ENCODE measurements around the gene IKZF4.

The IKZF4 gene

GRCh38 chr12:56010111-56010570 is 10.7 kb upstream of the IKZF4 start:
- ATAC-seq = no peak
- TF ChIP-seq ZFP30 (CRISPR knock-in tag; IDR thresholded peaks at IDR 0.05) (no peak), CSRNP3 (CRISPR knock-in tag; IDR thresholded peaks at IDR 0.05) (no peak), ZNF70 (CRISPR knock-in tag; IDR thresholded peaks at IDR 0.05) (no peak), BACH2 (CRISPR knock-in tag; IDR thresholded peaks at IDR 0.05; ENCODE audit: borderline replicate concordance) (no peak), PPARA (CRISPR knock-in tag; IDR thresholded peaks at IDR 0.05; ENCODE audit: borderline replicate concordance) (no peak), ARNTL (CRISPR knock-in tag; IDR thresholded peaks at IDR 0.05; ENCODE audit: borderline replicate concordance, low read depth) (no peak)
- TF ChIP-seq, protein P1, sequence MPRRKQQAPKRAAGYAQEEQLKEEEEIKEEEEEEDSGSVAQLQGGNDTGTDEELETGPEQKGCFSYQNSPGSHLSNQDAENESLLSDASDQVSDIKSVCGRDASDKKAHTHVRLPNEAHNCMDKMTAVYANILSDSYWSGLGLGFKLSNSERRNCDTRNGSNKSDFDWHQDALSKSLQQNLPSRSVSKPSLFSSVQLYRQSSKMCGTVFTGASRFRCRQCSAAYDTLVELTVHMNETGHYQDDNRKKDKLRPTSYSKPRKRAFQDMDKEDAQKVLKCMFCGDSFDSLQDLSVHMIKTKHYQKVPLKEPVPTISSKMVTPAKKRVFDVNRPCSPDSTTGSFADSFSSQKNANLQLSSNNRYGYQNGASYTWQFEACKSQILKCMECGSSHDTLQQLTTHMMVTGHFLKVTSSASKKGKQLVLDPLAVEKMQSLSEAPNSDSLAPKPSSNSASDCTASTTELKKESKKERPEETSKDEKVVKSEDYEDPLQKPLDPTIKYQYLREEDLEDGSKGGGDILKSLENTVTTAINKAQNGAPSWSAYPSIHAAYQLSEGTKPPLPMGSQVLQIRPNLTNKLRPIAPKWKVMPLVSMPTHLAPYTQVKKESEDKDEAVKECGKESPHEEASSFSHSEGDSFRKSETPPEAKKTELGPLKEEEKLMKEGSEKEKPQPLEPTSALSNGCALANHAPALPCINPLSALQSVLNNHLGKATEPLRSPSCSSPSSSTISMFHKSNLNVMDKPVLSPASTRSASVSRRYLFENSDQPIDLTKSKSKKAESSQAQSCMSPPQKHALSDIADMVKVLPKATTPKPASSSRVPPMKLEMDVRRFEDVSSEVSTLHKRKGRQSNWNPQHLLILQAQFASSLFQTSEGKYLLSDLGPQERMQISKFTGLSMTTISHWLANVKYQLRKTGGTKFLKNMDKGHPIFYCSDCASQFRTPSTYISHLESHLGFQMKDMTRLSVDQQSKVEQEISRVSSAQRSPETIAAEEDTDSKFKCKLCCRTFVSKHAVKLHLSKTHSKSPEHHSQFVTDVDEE (CRISPR knock-in tag; IDR thresholded peaks at IDR 0.05) = no peak
- TF ChIP-seq, protein P2, sequence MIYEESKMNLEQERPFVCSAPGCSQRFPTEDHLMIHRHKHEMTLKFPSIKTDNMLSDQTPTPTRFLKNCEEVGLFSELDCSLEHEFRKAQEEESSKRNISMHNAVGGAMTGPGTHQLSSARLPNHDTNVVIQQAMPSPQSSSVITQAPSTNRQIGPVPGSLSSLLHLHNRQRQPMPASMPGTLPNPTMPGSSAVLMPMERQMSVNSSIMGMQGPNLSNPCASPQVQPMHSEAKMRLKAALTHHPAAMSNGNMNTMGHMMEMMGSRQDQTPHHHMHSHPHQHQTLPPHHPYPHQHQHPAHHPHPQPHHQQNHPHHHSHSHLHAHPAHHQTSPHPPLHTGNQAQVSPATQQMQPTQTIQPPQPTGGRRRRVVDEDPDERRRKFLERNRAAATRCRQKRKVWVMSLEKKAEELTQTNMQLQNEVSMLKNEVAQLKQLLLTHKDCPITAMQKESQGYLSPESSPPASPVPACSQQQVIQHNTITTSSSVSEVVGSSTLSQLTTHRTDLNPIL (CRISPR knock-in tag; IDR thresholded peaks at IDR 0.05; ENCODE audit: low read depth) = no peak

DNA sequence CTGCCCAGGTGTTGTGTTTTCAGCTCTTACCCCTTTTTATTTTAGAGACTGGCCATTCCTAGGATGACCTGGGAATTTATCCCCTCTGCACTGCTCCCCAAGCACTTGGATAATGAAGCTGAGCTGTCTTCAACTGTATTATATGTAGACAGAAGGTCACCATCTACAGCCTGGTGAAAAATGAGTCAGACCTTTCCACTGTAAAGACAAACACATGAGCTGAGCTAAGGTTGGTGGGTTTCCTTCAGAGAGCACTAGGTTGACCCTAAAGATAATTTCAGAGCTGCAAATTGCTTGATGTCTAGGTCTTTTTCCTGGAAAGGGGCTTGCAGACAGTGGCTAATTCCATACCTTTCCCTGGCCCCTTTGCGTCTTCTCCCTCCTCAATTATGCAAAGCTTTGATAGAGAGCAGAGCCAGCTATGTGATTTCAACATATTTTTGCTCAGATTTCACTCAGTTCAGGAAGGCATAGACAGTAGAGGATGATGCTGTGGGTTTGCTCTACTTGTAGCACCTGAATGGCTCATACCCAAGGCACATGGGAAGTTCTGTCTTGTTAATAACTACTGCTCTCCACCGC is 9.2 kb upstream of the IKZF4 start:
- ATAC-seq = no peak

More for the DNA sequence above, 9.2 kb upstream of the IKZF4 start:
- TF ChIP-seq, protein P1 (CRISPR knock-in tag; IDR thresholded peaks at IDR 0.05) = no peak
- TF ChIP-seq, protein P3, sequence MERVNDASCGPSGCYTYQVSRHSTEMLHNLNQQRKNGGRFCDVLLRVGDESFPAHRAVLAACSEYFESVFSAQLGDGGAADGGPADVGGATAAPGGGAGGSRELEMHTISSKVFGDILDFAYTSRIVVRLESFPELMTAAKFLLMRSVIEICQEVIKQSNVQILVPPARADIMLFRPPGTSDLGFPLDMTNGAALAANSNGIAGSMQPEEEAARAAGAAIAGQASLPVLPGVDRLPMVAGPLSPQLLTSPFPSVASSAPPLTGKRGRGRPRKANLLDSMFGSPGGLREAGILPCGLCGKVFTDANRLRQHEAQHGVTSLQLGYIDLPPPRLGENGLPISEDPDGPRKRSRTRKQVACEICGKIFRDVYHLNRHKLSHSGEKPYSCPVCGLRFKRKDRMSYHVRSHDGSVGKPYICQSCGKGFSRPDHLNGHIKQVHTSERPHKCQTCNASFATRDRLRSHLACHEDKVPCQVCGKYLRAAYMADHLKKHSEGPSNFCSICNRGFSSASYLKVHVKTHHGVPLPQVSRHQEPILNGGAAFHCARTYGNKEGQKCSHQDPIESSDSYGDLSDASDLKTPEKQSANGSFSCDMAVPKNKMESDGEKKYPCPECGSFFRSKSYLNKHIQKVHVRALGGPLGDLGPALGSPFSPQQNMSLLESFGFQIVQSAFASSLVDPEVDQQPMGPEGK (CRISPR knock-in tag; IDR thresholded peaks at IDR 0.05; ENCODE audit: borderline replicate concordance) = no peak
- TF ChIP-seq ZFP3 (CRISPR knock-in tag; IDR thresholded peaks at IDR 0.05) = no peak
- TF ChIP-seq OSR1 (CRISPR knock-in tag; IDR thresholded peaks at IDR 0.05) = no peak
- TF ChIP-seq RARB (CRISPR knock-in tag; IDR thresholded peaks at IDR 0.05) = no peak
- no peak for TF ChIP-seq CSRNP3 (CRISPR knock-in tag; IDR thresholded peaks at IDR 0.05)
- no peak for TF ChIP-seq ZFP30 (CRISPR knock-in tag; IDR thresholded peaks at IDR 0.05)
- TF ChIP-seq GLIS3 (CRISPR knock-in tag; IDR thresholded peaks at IDR 0.05) = no peak
- TF ChIP-seq, protein P2 (CRISPR knock-in tag; IDR thresholded peaks at IDR 0.05; ENCODE audit: low read depth) = no peak
- no peak for TF ChIP-seq ZC3H10 (CRISPR knock-in tag; IDR thresholded peaks at IDR 0.05)
- no peak for TF ChIP-seq PPARA (CRISPR knock-in tag; IDR thresholded peaks at IDR 0.05; ENCODE audit: borderline replicate concordance)
- no peak for TF ChIP-seq ESRRG (CRISPR knock-in tag; IDR thresholded peaks at IDR 0.05)
- TF ChIP-seq TCF4 (CRISPR knock-in tag; IDR thresholded peaks at IDR 0.05; ENCODE audit: borderline replicate concordance) = no peak
- TF ChIP-seq ZNF8 (CRISPR knock-in tag; IDR thresholded peaks at IDR 0.05) = no peak
- TF ChIP-seq BACH2 (CRISPR knock-in tag; IDR thresholded peaks at IDR 0.05; ENCODE audit: borderline replicate concordance) = no peak
- TF ChIP-seq ISL1 (CRISPR knock-in tag; IDR thresholded peaks at IDR 0.05) = no peak
- no peak for TF ChIP-seq ZNF565 (CRISPR knock-in tag; conservative IDR thresholded peaks at IDR 0.05; ENCODE audit: low read depth)
- TF ChIP-seq SNAI2 (CRISPR knock-in tag; IDR thresholded peaks at IDR 0.05) = no peak

Measured in SK-N-SH treated with all-trans-retinoic acid at 6 μM for 48 hours (cell line).